AG09309 (cell line): ENCODE results near the gene ZNF440.
"Not testable (repeated sequence)": the region's sequence is repeated elsewhere in the genome, so short reads cannot be mapped to it uniquely, and the experiment has no call there.

Experiments used
- DNase-seq: peaks from one replicate; pipeline ENCODE4 v3.0.0-alpha.2; 2010; ENCODE audit warnings: low read depth
- H3K4me3 ChIP-seq: 2 replicates; pipeline ENCODE4 v1.5.1; 2011; ENCODE audit warnings: mild to moderate bottlenecking, low read depth, low read length, moderate library complexity; ENCODE audit not compliant: control insufficient read depth
- TF ChIP-seq, protein P1 (sequence below): IDR thresholded peaks from 2 replicates; pipeline ENCODE4 v1.5.1; 2011; ENCODE audit warnings: mild to moderate bottlenecking, low read depth, low read length, inconsistent platforms; ENCODE audit not compliant: insufficient read depth, control insufficient read depth; ENCODE audit errors: missing control alignments

ZNF440 gene

DNA sequence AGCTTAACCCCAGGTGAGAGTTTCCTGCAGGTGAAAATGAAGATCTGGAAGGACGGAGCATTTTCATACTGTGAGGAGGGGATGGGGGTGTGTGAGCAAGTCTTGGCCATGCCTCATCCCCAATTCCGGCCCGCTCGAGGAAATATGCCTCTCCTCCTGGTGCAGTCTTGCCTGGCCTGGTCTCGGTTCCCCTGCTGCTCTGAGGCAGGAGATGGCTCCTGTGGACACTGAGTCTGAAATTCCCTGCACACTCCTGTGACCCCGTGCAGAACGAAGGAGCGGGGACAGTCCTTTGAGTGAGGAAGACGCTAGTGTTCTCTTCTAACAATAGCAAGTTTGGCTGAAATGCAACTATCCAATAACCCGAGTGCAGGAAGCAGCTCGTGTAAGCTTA lies 34.1 kb downstream of the ZNF440 start:
- TF ChIP-seq, protein P1, sequence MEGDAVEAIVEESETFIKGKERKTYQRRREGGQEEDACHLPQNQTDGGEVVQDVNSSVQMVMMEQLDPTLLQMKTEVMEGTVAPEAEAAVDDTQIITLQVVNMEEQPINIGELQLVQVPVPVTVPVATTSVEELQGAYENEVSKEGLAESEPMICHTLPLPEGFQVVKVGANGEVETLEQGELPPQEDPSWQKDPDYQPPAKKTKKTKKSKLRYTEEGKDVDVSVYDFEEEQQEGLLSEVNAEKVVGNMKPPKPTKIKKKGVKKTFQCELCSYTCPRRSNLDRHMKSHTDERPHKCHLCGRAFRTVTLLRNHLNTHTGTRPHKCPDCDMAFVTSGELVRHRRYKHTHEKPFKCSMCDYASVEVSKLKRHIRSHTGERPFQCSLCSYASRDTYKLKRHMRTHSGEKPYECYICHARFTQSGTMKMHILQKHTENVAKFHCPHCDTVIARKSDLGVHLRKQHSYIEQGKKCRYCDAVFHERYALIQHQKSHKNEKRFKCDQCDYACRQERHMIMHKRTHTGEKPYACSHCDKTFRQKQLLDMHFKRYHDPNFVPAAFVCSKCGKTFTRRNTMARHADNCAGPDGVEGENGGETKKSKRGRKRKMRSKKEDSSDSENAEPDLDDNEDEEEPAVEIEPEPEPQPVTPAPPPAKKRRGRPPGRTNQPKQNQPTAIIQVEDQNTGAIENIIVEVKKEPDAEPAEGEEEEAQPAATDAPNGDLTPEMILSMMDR = no peak
- no peak for DNase-seq
- H3K4me3 ChIP-seq = peak overlapping the region; percentile 90

DNA sequence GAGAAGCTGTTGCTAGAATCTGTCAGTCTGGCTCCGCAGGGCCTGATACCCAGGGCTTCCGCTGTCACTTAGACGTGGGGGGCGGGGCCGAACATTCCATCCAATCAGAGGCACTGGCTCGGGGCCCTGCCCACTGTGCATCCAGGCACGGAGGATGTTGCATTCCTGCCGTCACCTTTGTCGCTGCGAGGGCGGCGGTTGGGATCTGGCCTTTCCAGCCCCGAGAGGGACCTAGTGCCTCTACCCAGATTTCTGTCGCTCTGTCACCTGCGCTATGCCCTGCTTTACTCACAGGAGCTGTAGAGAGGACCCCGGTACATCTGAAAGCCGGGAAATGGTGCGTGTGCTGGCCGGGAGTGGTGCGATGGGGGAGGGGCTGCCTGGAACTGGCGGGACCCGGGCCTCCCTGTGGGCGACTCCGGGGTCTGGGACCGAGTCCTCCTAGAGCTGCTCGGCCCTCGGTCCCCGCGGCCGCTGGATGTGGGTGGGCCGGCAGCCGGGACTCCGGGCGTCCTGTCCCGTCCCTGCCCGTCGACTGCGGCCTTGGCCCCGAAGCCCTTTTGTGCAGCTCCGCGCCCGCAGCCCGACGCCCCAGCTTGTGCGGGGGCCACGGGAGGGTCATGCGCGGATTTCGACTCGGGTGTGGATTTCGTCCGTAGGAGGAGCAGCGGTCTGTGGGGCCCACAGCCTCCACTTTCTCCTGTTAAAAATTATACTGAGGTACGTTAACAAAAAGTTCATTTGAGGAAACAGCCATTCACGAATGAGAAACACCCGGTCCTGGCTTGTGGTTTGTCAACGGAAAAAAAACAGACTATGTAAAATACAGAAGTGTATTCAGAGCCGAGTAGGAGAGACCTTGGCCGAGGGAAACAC lies 34.8 kb downstream of the ZNF440 start, which contains the start of gene ZNF439:
Gene ZNF439, plus strand, starts transcription at position 133 of the 876 bp plus-strand sequence. Its CDS starts 142 bp downstream, at position 275.
- TF ChIP-seq, protein P1 = no peak
- H3K4me3 ChIP-seq = peak within 1 kb of the TSS; percentile 90
- DNase-seq = peak; percentile 27

DNA sequence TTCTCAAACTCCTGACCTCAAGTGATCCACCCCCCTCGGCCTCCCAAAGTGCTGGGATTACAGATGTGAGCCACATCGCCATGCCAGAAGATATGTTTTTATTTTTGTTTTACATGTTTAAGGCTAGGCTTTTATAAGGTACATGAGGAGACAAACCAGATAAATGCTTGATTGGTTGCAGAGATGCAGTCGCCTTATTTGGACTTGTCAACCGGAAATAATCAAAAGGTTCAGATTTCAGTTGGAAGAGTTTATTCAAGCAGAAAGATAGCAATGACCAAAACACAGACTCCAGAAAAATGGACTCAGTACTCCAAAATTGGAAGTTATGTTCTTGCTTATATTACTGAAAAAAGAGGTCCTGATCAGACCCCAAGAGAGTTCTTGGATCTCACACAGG lies 36.2 kb downstream of the ZNF440 start:
- DNase-seq, H3K4me3 ChIP-seq: not testable (repeated sequence)

DNA sequence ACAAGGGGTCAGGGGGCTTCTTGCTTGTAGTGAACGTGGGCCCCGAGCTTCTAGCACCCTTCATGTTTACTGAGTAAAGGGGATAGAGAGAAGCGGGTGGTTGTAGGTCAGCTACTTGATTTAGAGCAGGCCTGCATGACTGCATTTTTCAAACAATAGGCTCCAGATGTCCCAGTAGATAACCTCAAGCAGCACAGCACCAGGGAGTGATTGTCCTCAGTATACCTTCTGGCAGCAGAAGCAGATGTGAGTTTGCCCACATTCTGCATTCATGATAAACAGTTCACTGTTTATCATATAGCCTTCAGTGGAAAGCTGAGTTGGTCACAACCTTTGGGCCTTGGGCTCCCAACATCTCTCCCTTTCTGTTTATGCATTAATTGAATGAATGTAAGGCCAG lies 39.3 kb downstream of the ZNF440 start:
- no peak overlapping the region for H3K4me3 ChIP-seq
- TF ChIP-seq, protein P1 = no peak
- DNase-seq = no peak

DNA sequence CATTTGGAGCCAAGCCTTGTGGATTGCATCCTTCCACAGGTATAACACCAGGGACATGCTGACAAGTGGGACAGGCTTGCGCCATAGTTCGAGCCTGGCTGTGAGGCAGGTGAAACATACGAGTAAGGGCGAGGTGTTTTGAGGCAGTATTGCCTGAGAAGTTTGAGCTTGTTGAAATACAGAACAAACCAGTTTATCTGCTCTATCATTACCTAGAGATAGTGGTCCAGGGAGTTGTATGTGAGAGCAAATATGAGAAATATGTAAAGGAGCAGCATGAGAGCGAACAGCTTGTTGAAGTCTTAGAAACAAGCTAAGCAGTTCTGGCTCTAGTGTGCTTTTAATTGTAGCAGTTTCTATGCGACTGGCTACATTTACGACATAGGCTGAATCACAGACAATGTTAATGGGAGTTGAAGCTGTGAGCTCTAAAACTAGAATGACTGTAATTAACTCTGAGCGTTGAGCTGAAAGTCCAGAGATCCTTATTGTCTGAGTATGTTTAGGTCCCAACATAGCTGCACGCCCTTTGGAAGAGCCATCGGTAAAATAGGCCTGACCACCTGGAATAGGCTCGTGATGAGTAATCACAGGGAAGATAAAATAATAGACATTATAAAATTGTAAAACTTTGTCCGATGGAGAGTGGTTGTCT lies 42.6 kb downstream of the ZNF440 start:
- no peak overlapping the region for H3K4me3 ChIP-seq
- TF ChIP-seq, protein P1 = no peak
- no peak for DNase-seq

DNA sequence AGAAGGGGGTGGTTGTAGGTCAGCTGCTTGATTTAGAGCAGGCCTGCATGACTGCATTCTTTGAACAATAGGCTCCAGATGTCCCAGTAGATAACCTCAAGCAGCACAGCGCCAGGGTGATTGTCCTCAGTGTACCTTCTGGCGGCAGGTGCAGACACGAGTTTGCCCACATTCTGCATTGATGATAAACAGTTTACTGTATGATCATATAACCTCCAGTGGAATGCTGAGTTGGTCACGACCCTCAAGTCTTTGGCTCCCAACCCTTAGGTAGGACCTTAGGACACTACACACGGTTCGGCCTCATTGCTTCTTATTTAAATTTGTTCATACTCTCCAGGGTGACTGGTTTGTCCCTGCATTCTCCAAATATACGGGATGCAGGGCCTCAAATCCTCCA lies 46.6 kb downstream of the ZNF440 start:
- DNase-seq = no peak
- no peak overlapping the region for H3K4me3 ChIP-seq
- TF ChIP-seq, protein P1 = no peak

DNA sequence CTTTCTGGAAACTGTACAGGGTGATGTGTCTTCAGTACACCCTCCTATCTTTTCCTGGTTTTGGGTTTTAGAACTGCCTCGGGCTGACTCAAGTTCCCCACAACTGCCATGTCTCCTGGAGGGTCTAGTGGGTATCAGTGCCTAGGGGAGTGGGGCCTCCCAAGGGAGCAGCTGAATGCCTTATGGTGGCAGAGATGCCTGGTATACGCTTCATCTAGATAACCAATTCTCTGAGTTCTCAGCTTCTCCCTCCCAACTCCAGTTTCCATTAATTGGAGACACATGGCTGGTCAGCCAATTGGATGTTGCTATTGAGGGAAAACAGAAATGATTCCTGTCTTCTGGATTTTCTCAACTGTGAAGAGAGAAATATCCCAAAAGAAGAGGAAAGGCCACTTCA lies 47.2 kb downstream of the ZNF440 start:
- no peak for DNase-seq
- no peak overlapping the region for H3K4me3 ChIP-seq
- TF ChIP-seq, protein P1 = no peak

DNA sequence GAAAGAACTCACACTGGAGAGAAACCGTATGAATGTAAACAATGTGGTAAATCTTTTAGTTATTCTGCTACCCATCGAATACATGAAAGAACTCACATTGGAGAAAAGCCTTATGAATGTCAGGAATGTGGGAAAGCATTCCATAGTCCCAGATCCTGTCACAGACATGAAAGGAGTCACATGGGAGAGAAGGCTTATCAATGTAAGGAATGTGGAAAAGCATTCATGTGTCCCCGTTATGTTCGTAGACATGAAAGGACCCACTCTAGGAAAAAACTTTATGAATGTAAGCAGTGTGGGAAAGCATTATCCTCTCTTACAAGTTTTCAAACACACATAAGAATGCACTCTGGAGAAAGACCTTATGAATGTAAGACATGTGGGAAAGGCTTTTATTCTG lies 53.7 kb downstream of the ZNF440 start:
- not testable (repeated sequence) for DNase-seq, H3K4me3 ChIP-seq
